ENCODE data around the gene HNRNPAB.

- TF ChIP-seq CTCF (IDR thresholded peaks at IDR 0.05; ENCODE audit: low read depth, low read length, missing input control) (no peak), SP1 (IDR thresholded peaks at IDR 0.05) (no peak), GABPA (IDR thresholded peaks at IDR 0.05 in 1 of 2, conservative IDR thresholded peaks at IDR 0.05 in 1 of 2) (no peak), REST (IDR thresholded peaks at IDR 0.05) (no peak), FOXA1 (IDR thresholded peaks at IDR 0.05) (no peak)
Measured at GRCh38 chr5:178196281-178196812, 8.0 kb upstream of the HNRNPAB start.
